ENCODE measurements around the gene EPHA2. TPM values are rescaled to one million over a fixed set of nuclear protein-coding genes. Genes with fewer than 3 reads are reported as not detected.
"Not testable (repeated sequence)": the region's sequence is repeated elsewhere in the genome, so short reads cannot be mapped to it uniquely, and the experiment has no call there.

The EPHA2 gene
- 42.0 TPM for total RNA-seq

DNA sequence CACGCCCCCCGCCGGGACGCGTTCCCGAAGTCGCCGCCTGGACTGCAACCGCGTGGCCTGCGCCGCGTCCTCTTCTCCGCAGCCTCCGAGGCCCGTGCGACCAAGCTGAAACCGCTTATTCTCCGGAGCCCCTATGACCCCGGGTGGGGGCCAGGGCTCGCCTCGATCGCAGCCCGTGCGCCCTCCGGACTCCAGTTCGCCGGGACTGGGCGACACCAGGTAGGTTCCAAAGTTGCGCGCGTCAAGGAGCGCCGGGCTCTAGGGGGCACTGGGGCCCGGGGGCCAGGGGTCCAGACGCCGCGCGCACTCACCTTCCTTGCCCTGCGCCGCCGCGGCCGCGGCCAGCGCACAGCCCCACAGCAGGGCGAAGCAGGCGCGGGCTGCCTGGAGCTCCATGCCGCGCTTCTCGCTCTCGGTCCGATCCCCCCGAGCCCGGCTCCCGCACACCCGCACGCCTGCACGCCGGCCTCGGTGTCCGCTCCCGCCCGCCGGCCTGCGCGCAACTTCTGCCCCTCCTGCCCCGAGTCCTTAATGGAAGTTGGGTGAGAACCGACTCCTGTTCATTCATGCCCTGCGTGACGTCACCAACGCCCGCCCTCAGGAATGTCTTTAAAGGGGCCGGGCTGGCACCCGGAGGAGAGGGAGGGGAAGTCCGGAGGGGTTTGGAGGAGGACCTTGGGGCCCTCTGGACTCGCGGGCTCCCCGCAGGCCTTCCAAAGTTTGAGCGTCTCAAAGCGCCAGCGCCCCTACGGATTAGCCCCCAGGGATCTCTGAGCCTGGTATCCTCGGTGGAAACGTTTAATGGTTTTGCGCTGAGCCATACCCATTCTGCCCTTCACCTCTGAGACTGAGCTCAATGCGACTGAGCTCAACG lies at the start of gene EPHA2:
Gene EPHA2, minus strand, starts transcription at position 533 of the 874 bp plus-strand sequence. Its CDS starts 137 bp downstream, at position 396.
- DNase-seq = peak; percentile 31

DNA sequence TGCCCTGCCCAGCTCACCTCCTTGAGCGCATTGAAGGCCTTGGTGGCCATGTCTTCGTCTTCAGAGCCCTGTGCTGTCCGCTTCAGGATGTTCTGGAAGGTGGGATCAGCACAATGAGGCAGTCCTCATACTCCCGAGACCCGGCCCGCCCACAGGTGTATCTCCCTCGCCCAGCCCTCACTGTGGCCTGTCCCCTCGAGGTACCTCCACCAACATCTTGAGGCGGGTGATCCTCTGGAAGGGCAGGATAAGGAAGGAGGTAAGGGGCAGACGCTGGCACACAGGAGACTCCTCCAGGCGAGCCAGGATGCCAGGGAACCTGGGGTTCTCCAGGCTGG lies 49.4 kb upstream of the EPHA2 start:
- no peak for DNase-seq

DNA sequence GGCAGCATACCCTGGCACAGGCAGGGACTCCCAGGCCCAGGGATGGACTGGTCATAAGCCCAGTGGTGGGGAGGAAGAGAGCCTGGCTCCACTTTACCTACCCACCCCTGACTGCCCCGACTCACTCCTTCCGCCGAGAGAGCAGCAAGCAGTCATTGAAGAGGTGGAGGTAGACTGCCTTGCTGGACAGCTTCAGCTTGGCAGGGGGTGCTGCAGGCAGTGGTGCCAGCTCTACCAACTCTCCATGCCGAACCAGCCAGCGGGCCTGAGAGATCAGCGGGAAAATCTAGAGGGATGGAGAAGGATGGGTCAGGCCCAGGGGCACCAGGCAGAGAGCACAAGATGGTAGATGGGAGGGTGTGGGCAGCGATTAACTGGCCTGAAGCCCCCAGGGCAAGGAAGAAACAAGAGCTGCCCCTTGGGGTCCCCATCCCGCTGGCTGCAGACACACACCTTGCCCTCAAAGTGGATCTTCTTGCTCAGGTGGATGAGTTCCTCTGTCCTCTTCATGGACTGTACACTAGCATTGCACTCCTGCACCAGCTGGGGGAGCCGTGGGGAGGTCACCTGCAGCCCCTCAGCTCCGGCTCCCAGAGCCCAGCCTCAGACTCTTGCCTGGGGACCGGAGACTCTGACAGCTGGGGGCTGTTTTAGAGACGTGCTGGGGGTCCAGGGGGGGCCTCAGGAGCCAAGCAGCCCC lies 48.9 kb upstream of the EPHA2 start:
- DNase-seq = no peak

DNA sequence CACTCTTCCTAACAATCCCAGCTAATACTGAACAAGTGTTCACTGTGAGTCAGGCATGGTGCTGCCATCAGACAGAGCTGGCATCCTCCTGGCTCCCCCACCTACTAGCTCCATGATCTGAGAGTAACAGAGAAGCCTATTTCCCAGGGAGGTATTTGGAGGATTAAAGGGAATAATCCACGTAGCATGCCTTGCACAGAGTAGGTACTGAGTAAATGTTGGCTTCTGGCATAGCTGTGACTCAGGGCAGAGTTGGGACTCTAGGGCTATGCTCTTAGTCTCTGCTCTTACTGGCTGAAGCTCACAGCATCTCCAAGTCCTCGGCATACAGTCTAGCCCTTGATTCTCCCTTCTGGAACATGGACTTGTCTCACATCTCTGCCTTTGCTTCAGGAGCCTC lies 48.3 kb upstream of the EPHA2 start:
- no peak for DNase-seq

DNA sequence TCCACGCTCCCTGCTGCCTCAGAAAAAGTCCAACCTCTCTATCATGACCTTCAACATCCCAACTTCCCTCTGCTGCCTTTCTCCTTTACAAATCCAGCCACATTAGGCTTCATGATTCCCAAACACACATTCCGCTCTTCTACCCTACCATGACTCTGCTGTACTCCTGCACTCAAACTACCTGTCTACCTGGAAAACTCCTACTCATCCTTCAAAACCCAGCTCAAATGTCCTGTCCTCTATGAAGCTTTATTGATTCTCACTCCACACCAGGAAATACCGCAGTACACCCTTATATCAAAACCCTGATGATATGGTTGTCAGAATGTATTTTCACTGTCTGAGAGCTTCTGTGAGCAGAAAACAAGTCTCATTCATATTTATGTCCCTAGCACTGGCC lies 47.7 kb upstream of the EPHA2 start:
- no peak for DNase-seq

DNA sequence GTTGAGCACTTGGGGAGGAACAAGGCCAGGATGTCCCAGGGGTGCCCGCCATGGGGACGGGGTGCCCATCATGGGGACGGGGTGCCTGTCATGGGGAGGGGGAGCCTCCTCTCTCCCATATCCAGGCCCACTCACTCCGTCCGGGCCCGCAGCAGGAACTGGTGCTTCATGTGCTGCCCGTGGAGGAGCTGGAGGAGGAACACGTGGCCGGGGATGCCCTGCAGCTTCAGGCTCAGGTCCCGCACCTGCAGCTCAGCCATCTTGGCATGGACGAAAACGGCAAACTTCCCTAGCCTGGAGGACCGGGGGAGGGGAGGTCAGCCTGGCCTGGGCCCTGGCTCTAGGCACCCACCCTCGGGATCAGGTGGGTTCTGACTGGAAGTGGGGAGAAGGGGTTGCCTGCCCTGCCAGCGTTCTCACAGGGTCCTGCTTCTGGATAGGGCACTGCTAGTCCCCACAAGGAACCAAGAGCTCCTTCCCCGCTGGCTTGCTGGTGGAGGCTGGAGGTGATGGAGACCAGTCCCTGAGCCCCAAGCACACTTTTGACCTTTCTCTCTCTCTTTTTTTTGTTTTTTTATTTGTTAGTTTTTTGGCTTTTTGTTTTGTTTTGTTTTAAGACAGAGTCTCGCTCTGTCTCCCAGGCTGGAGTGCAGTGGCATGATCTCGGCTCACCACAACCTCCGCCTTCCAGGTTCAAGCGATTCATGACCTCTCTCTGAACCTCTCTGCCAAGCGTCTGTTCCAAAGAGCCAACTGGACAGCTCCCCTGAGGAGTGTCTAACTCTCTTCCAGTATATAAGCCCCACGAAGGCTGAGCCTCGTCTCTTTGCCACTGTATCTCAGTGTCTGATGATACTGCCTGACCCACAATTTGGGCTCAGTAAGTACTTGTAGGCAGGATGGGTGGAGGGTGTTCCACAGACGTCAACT lies 46.7 kb upstream of the EPHA2 start:
- no peak for DNase-seq

DNA sequence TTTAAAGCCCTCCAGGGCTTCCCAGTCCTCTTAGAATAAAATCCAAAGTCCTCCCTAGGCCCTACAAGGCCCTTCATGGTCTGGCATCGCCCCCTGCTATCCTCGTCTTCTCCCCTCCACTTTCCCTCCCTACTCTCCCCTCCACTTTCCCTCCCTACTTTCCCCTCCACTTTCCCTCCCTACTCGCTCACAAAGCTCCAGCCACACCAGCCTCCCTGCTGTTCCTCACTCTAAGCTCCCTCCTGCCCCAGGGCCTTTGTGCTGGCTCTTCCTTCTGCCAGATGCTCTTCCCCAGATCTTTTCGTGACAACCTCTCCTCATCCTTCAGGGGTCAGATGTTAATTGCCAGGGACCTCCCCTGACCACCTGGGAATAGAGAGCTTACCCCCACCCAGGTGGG lies 43.8 kb upstream of the EPHA2 start:
- DNase-seq = no peak

DNA sequence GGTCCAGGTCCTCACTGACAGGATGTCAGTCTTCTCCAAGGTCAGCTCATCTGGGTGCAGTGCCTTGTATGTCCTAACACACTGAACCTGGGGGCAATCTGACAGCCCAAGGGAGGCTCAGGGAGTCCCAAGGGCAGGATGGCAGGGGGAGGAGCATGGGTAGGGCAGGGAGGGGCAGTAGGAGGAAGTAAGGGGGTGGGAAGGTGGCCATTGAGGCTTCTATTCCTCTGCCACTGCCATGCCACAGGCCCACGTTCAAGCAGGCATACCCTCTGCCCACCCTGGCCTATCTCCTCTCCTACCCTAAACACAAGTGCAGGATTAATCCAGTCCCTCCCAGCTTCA lies 43.3 kb upstream of the EPHA2 start:
- DNase-seq = no peak

DNA sequence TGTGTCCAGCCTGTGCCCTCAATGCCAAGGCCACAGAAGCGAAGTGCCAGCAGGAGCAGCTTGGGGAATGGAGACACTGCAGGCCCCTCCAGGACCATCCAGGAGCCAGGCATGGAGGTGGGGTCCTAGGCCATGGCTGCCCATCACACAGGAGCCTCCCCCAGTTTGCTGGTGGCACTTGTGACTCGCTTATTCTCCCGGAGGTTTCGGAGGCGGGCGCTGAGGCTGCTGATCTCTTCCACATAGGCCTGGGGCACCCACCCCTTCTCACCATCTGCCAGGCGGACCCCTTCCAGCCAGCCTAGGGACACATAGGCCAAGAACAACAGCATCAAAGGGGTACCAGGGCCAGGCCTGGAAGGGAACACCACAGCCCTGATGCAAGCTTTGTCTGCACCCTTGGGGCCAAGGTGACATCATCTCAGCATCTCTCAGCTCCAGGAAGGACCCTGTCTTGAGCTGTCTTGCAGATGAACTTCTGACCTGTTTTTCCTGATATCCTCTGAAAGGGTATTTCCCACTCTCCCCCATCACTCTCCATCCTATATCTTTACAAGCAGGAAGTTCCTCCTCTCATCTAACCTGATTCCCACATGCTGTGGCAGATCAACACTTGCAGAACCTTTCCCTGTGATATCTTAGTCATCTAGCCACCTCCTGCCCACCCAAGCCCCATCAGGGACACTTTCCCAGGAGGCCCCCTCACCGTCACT lies 42.7 kb upstream of the EPHA2 start:
- DNase-seq = no peak

DNA sequence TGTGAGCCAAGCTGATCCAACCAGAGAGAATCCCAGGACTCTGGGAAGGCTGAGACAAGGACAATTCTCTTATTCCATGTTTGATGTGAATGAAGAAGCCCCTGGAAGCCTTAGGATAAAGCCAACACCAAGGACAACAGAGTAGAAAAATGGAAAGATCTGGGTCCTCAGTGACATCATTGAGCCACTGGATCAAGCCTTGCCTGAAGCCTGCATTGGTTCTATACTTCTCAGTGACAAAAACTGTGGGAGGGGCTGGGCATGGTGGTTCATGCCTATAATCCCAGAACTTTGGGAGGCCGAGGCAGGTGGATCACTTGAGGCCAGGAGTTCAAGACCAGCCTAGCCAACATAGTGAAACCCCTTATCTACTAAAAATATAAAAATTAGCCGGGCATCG lies 41.0 kb upstream of the EPHA2 start:
- no peak for DNase-seq

DNA sequence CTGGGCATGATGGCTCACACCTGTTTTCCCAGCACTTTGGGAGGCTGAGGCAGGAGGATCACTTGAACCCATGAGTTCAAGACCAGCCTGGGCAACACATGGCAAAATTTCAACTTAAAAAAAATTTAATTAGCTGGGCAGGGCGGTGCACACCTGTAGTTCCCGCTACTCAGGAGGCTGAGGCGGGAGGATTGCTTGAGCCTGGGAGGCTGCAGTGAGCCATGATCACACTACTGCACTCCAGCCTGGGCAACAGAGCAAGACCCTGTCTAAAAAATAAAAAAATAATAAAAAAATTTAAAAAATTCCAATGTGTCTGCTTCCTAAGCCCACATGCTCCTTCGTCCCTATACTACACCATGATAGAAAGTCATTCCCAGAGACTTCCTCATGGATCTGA lies 40.3 kb upstream of the EPHA2 start:
- DNase-seq = not testable (repeated sequence)

DNA sequence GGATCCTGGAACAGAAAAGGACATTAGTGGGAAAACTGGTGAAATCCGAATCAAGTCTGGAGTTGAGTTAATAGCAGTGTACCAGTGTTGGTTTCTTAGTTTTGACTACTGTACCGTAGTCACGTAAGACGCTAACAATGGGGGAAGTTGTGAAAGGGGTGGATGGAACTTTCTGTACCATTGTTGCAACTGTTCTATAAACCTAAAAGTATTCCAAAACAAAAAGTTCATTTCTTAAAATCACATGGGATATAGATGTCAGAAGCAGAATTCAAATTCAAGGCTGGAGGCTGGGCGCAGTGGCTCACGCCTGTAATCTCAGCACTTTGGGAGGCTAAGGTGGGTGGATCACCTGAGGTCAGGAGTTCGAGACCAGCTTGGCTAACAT lies 39.6 kb upstream of the EPHA2 start:
- DNase-seq = no peak

DNA sequence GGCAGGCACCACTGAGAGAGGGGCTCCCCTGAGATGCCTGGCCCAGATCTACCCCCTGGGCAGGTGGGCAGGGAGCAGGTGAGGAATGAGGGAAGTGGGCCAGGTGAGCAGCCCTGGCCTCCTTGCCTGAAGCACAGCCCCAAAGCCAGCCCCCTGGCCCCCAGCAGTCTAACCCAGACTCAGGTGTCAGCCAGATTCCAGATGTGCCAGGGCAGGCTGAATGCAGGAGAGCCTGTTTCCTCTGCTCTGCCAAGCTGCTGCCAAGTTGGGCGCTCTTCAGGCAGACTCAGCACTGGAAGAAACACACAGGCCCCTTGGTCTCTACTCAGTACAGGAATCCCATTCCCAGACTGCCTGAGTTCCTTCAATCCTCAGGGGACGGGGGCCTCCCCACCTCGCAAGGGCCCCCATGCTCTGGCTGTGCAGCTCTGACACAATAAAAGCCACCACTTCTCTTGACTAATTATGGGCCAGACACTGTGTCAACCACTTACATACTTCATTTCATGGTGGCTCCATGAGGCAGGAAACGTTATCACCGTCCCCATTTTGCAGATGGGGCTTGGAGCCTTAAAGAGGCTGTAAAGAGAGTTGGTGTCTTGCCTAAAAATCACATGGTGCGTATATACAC lies 36.2 kb upstream of the EPHA2 start:
- DNase-seq = no peak

DNA sequence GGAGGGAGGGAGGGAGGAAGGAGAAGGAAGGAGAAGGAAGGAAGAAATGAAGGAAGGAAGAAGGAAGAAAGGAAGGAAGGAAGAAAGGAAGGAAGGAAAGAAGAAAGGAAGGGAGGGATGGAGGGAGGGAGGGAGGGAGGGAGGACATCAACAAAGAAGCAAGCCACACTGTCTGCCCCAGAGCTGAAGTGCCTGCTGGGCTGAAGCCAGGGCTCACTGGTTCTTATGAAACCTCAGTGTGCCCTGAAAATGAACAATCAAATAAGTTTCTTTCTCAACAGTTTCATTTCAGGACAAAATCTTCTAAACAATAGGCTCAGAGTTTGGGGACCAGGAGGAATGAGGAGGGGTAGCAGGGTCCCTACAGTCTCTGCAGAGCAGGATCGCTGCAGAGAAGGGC lies 35.4 kb upstream of the EPHA2 start:
- no peak for DNase-seq

DNA sequence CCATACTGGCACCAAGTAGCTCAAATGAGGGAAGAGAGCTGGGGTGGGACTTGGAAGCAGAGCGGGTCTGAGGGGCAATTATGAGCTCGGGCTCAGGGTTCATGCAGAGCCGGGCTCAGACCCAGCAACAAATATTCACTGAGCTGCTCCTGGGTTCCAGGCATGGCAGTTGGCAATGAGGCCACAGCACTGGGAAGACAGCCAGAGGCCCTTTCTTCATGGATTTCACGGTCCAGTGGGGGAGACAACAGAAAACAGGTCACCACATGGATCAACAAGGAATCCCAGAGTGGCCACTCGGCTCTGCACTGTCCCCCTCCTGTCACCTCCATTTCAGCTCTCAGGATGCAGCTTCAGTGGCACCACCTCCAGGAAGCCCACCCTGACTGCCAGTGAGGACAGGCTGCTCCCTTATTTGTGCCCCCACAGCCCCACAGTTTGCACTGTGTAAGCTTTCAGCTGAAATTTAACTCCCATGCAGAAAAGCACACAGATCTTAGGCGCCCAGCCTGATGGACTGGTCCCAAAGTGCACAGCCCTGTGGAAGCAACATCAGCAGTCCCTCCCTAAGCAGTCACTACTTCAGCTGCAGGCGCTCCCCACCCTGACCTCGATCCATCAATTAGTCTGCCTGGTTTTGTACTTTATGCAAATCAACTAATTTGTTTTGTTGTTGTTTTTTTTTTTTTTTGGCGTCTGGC lies 34.2 kb upstream of the EPHA2 start:
- no peak for DNase-seq

DNA sequence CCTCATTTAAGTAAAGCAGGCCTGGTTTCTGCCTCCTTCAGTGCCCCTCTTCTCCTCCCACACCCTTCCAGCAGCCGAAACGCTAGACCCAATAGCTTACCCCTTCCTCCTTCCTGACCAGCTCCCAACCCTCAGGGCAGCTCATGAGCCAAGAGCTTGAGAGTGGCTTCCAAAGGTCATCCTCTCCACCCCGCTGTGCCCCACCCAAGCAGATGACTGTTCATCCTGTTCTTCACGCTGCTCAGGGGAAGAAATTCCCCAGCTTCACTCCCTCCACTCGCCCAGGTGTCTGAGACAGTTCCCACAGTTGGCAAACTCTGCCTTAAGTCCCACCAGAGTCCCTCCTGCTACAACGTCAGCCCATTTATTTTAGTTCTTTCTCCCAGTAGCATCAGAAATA lies 33.1 kb upstream of the EPHA2 start:
- DNase-seq = no peak

DNA sequence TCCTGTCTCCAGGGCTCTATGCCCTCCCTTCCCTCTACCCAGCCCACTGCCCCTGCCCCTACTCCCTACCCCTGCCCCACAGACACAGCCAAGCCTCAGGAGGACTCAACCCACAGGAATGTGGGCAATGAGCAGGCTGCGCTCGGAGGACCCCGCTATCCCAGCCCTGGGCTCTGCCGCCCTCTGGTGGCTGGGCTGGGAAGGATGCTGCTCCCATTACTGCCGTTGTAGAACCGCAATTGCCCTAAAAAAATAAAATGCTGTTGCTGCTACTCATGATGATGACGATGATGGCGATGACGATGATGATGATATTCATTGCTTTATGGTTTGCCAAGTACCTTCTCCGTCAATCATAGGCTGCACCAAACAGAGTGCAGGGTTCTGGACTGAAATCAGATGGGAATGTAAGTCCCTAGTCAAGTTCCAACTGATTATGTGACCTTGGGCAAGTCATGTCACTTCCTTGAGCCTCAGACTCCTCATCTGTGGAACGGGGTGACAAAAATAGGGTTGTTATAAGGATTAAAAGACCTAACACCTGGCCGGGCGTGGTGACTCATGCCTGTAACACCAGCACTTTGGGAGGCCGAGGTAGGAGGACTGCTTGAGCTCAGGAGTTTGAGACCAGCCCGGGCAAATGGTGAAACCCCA lies 32.0 kb upstream of the EPHA2 start:
- peak; percentile 57 for DNase-seq

DNA sequence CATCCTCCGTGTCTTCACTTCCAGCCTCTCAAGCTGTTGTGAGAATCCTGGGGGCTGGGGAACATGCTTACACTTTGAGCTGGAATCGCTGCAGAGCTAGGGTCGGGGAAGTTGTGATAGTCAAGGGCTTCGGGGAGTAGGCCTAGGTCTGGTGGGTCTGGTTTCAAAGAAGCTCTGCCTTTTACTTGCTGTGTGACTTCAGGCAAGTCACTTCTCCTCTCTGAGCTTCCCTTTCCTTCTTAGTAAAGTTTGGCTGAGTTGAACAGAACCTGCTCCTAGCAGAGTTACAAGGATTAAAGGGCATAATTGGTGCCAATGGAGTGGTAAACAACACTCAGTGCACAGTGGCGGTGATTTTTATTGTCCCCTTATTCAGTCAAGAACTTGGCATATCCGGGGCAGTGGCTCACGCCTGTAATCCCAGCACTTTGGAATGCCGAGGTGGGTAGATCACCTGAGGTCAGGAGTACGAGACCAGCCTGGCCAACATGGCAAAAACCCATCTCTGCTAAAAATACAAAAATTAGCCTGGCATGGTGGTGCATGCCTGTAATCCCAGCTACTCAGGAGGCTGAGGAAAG lies 30.9 kb upstream of the EPHA2 start:
- DNase-seq = no peak

DNA sequence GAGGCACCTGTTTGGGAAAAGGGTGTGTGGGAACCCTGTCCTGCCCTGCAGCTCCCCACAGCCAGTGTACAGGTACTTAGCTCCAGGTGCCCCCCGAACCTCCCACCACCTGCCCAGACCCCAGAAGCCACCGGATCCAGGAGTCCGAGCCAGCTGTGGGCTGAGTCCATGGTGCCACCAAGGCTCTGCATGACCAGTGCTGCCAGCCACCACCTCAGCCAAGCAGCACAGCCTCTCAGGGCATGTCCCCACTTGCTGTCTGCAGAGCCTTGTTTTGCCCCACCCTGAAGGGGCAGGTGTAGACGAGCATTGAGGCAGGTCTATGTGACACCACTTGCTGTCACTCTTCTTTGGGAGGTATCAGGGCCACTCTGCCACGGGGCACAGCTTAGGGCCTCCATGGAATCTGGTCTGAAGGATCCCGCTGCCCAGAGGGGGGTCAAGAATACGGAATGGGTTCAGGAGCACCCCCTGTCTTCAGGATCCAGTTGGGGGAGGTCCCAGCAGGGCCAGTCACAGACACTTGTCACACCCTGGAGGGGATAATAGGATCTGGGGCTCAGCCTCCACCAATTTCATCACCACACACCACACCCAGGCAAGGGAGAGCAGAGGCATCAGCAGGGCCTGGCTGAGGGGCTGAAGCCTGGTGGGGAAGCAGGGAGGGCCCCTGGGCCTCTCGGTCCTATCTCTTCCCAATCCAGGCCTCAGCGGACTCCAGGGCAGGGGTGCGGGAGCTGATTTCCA lies 28.9 kb upstream of the EPHA2 start:
- DNase-seq = no peak
